ENCODE results near the gene ZNF318.
A peak's percentile ranks its signal among the peaks of the same experiment; 100 is the strongest.
"Not testable (repeated sequence)": the region's sequence is repeated elsewhere in the genome, so short reads cannot be mapped to it uniquely, and the experiment has no call there.

Gene ZNF318

DNA sequence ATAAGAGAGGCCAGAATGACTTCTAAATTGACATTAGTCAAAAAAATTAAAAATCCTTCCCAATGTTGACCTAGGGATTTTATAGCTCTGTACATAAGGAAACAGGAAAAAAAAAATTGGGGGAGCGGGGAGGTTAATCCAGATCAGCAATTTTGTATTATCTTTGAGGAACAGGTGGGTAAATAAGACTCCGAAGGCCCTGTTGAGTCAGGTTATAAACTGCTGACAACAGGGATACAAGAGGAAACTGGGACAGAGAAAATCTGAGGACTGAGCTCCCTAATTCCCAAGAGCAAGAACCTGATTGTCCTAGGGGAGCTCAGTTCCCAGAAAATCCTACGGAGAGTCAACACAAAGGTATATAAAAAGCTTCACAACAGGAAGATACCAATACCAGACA lies 34.0 kb downstream of the ZNF318 start:
- DNase-seq (ENCODE audit: low spot score): no peak

DNA sequence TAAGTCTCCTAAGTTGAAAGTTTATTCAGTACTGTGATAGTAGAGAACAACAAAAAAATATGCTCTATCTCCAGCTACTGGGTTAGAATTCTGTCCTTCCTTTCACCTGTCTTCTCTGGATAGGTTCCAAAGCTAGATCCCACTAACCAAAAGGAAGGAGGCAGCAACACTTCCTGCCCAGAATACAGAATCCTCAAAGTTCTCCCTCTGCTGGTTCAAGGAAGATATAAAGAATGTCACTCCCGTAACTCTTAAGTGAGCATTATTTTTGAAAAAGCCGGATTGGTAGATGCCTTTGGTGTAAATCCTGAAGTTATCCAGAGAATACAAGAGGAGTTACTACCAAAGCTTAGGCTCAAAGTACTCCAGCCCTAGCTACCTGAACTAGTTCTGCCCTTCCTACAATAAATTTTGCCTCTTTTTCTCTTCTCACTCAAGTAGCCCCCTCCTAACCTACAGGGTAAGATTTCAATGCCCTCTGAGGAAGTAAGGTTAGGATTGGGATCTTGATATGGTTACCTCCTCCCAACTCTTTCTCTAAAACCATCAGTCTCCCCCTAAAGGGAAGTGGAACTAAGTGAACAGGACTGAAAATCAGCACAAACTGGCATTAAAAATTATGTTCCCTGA lies 34.9 kb downstream of the ZNF318 start:
- DNase-seq (ENCODE audit: low spot score): peak; percentile 42

DNA sequence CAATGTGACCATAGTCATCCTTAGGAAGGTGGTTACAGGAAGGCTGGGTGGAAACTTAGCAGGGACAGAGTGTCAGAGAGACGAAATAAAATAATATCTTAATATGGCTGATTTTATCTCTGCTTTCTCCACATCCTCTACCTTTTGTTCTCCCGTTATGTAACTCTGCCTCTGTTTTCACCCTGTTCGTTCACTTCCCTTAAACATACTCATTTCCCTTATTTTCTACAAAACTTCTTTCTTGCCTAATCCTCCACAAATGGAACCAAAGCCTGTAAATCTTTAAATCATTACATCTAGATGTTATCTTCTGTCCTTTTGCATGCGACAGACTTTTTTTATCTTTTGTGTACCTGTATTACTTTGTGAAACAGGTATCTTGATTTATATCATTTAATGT lies 37.6 kb downstream of the ZNF318 start:
- no peak for DNase-seq (ENCODE audit: low spot score)

DNA sequence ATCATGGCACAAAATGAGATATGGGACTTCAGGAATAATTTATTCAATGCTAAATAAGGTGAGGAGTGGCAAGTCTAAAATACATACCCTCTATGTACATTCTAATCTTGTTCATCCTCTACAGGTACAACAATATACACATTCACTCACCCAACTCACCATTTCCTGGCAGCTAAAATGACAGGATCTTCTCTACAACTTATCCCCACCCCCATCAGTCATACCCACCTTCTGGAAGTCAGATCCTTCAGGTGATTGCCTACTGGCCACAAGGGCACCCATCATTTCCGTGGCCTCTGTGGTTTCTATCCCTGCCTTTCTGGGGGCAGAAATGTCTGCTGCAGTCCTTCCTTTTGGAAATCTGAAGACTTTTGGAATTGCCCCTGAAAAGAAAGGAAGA lies 38.0 kb downstream of the ZNF318 start:
- no peak for DNase-seq (ENCODE audit: low spot score)

DNA sequence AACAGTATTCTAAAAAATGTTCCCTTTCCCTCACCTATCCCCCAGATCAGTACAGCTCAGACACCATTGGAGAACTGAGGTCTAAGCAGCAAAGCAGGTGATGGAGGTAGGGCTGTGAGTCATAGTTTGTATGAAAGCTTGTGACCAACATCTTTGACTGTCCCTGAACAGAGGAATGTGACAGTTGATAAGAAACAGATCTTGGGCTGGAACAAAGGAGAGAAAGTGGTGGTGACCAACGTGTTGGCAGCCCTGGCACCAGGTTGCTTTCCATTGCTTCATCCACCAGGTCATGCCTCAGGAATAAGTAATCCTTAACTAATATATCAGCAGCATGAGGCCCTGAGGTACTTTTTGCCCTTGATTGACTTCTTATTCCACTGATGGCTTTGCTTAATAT lies 40.9 kb downstream of the ZNF318 start:
- DNase-seq (ENCODE audit: low spot score): no peak

DNA sequence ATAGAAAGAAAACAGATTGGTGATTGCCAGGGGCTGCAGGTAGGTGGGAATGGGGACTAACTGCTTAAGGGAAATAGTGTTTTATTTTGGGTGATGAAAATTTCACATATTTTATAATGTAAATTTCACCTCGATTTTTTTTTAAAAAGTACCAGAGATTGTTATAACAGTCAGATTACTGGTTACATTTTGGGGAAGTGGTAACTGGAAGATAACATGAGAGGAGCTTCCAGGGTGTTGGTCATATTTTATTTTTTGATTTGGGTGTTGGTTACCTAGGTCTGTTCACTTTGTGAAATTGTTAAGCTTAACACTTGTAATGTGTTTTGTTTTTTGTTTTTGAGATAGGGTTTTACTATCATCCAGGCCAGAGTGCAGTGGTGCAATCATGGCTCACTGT lies 43.6 kb downstream of the ZNF318 start:
- DNase-seq (ENCODE audit: low spot score): no peak

DNA sequence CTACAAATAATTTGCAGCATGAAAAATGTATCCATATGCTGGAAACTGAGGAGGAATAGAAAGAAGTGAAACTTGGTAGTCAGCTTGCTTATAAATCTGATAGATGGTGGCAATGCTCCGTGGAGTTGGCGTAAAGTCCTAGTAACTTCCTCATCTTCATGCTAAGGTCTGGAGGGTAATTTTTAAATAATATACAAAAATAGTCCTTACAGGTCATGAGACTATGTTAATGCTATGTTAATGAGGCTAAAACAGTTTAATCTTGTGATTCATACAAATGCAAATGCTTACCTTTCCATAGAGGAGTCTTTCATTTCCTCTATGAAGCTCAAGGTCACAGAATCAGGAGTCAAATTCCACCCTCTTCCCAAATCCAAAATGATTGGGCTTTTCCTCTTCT lies 51.4 kb downstream of the ZNF318 start:
- DNase-seq (ENCODE audit: low spot score): no peak

DNA sequence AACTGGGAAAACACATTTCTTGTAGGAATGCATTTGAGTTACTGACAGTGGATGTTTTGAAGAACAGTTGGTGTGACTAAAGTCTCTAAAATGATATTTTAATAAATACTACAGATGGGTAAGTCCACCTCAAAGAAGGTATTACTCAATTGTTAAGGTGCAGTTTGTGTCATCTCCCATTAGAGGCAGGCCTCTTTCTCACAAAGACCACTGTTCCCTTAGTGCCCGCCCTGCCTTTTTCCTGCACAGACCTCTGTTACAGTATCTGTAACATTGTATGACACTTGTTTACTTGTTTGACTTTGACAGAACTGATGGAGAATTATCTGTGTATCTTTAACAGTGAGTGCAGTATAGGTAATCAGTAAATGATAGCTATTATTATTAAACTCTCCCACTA lies 55.6 kb downstream of the ZNF318 start:
- no peak for DNase-seq (ENCODE audit: low spot score)

DNA sequence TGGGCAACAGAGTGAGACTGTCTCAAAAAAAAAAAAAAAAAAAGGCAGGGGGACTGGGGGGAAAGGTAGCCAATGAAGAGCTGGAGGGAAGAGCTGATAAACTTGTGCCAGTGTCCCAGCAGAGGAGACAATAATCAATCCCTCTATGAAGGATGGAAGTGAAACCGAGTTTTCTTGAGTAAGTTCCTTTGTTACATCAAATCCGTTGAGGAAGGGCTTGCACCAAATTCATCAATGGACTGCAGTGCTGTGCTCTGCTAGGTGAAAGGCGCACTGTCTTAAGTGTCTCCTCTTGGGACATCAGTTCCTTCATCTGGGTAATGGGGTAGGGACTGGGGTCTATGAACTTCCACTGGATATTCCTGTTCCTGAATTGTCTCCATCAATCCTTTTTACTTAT lies 57.8 kb downstream of the ZNF318 start:
- DNase-seq (ENCODE audit: low spot score): no peak

DNA sequence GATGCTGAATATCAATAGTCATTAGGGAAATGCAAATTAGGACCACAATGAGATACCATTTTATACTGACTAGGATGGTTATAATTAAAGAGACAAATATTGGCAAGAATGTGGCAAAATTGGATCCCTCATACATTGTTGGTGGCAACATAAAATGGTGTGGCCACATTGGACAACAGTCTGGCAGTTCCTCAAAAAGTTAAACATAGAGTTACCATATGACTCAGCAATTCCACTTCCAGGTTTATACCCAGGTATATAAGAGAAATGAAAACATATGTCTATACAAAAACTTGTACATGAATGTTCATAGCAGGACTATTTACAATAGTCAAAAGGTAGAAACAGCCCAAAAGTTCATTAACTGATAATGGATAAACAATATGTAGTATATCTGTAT lies 58.8 kb downstream of the ZNF318 start:
- DNase-seq (ENCODE audit: low spot score): no peak

DNA sequence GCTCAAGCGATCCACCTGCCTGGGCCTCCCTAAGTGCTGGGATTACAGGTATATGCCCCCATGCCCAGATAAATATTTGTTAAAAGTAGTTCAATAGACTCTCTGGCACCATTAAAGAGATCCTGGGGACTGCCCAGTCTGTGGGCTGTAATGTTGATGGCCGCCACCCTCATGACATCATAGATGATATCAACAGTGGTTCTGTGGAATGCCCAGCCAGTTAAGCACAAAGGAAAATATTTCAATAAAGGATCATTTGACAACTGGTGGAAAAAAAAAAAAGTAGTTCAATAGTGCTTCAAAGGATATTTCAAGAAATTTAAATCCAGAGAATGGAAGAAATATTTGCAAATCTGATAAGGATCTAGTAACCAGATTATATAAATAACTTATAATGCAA lies 59.3 kb downstream of the ZNF318 start:
- no peak for DNase-seq (ENCODE audit: low spot score)

DNA sequence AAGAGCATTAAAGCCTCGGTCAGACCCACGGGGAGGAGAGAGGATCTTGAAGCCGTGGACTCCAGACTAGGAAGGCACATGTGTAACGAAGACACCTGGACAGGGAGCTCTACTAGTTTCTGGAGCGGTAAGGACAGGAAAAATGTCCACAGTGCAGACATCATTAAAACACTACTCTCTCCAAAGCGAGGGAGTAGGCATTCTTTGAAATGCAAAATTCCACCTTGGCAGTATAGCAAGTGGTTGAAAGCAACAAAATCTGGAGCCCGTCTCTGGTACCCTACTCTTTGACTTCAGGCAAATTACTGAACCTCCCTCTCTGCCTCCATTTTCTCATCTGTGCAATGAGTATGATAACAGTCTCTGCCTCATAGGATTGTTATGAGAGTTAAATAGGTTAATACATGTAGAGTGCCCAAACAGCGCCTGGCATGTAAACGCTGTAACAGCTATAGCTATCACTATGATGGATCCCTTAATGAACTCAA lies 60.4 kb downstream of the ZNF318 start:
- DNase-seq (ENCODE audit: low spot score): no peak

DNA sequence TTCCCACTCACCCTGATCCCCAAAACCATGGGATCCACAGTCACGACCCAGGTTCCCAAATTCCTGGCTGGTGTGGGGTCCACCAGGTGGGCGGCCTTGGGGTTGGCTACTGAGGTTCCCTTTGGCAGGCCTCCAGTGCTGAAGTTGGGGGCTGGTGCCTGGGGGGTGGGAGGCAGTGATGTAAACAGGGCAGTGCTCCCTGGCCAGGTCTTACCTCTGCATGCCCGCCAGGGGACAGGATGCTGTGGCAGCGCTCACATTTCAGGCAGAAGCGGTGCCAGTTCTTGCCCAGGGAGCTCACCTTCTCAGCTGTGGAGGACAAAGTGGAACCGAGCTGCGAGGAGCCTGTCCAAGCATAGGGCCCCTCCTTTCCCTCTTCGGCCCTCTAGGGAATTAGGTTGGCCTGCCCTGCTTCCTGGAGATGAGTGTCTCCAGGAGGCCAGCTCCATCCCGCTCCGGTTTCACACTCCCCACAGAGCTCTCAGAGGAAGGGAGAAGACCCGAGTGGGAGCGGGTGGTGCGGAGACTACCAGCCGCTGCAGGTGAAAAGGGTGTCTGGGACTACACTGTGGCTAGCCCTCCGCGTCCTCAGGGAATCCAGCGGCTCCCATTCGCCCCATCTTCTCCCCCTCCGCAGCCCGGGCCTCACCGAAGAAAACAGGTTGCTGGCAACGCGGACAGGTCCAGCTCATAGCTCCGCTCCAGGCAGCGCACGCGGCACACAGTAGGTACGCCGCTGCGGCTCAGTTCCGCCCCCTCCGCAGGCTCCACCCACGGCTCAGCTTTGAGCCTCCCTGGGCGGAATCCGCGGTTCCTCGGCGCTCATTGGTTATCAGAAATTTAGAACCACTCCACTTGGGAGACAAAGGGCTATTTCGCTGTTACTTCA lies 61.1 kb downstream of the ZNF318 start, which contains the start of gene CRIP3:
Gene CRIP3, minus strand, starts transcription at position 726 of the 889 bp plus-strand sequence. Its CDS starts 34 bp downstream, at position 692.
- no peak for DNase-seq (ENCODE audit: low spot score)

DNA sequence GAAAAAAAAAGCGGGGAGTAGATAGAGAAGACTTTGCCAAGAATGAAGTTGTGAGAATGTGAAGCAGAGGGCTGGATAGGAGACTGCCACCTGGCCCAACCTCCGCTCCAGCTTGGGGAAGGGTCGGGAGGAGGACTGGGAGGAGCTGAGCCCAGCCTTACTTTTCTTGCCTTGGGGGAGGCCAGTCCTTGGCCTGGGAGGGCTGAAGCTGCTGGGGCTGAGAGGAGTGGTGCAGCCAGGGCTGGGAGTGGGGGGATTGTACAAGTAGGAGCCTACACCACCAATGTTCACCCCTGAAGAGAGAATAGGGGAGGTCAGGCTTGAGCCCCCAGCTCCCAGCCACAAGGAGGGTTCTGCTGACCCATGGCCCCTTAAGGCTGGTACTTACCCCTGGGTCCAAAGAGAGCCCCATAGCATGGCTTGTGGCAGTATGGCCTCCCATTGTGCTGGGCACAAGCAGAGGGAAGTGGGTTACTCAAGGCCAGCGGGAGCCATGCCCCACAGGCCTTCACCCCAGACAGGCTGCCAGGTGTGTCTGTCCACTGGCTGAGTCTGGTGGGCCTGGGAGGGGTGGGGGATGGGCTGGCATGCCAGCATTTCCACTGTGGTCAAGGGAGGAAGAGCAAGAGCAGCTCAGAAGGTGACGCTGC lies 61.9 kb downstream of the ZNF318 start:
- no peak for DNase-seq (ENCODE audit: low spot score)

DNA sequence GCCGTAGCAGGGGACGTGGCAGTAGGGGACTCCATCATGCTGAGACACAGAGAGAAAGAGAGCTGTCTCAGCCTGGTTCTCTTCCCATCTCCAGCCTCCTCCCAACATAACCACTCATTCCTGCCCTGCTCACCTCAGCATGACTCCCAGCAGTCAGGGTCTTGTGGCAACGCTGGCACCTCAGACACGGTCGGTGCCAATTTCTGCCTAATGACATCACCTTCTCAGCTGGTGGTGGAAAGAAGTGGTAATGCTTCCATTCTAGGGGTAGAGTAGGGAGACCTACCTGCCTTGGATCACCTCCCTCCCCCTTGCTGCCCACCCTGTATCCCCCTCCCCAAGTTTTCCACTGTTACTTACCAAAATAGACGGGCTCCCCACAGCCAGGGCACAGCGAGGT lies 63.4 kb downstream of the ZNF318 start:
- DNase-seq (ENCODE audit: low spot score): no peak

DNA sequence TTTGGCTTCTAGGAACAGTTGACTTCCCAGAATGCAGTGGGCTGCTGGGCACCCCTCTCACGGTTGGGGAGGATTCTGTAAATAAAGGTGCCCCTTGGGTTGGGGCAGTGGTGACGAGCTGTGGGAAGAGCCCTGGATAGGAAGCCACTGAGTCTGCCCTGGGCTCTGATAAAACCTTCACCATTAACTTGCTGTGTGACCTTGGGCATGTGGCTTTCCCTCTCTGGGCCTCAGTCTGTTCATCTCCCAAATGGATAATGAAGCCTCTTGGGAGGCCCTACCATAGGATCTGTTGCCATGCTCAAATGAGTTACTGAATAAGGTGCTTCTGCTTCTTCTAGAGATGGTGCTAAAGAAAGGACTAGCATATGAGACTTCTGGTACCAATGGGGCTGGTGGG lies 64.6 kb downstream of the ZNF318 start:
- DNase-seq (ENCODE audit: low spot score): no peak

DNA sequence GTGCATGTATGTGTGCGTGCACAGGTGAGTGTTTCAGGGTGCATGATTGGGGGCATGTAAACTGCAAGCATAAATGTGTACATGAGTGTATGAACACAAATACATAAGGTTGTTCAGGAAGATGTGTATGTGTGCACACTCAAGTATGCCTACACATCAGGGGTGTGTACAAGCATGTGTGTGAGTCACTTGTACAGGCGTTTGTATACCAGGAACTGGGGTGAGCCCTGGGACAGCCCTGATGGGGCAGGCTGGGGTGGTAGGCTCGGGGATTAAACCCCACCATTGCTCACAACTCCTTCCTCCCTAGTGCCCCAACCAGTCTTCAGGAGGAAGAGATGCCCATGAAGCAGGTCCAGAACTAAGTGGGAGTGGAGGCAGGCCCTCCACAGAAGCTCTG lies 65.1 kb downstream of the ZNF318 start:
- DNase-seq (ENCODE audit: low spot score): no peak

DNA sequence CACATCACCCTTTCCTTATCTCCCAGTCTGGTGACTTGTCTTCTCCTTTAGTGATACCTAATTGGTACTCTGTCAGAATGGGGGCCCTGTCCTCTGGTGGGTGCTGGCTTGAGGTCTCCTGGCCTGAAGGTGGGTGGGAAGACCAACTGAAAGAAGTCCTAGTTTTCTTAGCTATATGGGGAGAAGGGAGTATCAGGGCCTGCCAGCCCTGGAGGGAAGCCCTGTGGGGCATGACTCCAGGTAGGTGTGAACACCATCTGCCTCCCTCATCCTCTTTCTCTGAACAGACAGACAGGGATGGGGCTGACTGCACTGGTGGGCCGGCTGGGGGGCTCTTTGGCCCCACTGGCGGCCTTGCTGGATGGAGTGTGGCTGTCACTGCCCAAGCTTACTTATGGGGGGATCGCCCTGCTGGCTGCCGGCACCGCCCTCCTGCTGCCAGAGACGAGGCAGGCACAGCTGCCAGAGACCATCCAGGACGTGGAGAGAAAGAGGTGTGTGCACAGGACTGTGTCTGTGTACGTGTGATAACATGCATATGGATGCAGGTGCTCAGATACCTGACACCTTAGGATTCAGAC lies 65.6 kb downstream of the ZNF318 start:
- no peak for DNase-seq (ENCODE audit: low spot score)

DNA sequence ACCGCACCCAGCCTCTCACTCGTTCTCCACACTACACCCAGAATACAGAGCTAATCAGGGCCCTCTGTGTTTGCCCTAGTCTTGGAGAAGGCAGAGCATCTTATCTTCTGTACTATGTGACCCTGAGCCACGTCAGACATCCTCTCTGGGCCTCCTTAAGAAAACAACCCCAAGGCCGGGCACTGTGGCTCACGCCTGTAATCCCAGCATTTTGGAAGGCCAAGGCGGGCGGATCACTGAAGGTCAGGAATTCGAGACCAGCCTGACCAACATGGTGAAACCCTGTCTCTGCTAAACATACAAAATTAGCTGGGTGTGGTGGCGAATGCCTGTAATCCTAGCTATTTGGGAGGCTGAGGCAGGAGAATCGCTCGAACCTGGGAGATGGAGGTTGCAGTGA lies 66.4 kb downstream of the ZNF318 start:
- not testable (repeated sequence) for DNase-seq (ENCODE audit: low spot score)

DNA sequence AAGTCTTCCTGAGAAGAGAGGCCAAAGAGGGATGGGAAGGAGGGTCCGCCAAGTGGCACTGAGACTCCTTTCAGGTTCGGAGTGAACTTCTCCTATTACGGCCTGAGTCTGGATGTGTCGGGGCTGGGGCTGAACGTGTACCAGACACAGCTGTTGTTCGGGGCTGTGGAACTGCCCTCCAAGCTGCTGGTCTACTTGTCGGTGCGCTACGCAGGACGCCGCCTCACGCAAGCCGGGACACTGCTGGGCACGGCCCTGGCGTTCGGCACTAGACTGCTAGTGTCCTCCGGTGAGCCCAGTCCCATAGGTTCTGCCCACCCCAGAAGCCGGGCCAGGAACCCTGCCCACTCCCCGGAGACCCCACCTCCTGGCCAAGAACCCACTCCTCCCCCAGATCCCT lies 67.3 kb downstream of the ZNF318 start:
- no peak for DNase-seq (ENCODE audit: low spot score)

DNA sequence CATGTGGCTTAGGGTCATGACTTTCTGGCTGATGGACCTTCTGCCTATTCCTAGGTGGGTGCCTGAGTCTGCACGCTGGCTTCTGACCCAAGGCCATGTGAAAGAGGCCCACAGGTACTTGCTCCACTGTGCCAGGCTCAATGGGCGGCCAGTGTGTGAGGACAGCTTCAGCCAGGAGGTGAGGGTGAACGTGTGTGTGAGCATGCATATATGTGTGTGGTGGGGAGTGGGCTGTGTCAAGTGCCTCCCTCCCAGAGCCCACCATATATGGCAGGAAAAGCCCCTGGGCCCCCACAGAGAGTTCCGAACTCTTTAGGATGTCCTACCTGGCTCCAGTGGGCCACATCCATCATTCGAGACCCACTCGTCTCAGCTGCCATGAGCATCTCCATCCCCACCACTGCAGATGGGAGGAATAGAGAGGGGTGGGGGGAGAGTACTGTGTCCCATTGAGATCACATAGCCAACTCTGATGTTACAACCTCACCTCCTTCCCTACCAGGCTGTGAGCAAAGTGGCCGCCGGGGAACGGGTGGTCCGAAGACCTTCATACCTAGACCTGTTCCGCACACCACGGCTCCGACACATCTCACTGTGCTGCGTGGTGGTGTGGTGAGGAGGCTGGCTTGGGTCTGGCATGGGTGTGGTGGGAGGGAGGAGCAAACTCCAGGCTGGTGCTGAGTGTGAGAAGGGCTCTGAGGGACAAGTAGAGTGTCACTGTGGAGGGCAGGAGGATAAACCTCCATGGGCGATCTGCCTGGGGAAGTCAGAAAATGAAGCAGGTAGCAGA lies 68.2 kb downstream of the ZNF318 start:
- DNase-seq (ENCODE audit: low spot score): no peak

All from NAMALWA (cell line).